Kidney (tissue), 14 donors: ENCODE data around the gene ITGB1BP1. TPM values are rescaled to one million over a fixed set of nuclear protein-coding genes. Genes with fewer than 3 reads are reported as not detected.

Source experiments
- DNase-seq, 5 donors: peaks; one replicate each; pipeline ENCODE4 v3.0.0-alpha.2; 2013 to 2020
- FAIRE-seq: peaks from 2 replicates; lab custom pipeline; 2012; peaks lifted over from hg19 to GRCh38; lab: Jason Lieb, UNC
- H3K27ac ChIP-seq, 2 donors: one replicate each; pipeline ENCODE4 v1.7.0; 2013; ENCODE audit warnings: low read depth in 2 of 2, low read length in 2 of 2, inconsistent platforms in 1 of 2
- H3K27me3 ChIP-seq: one replicate; pipeline ENCODE4 v1.7.1; 2013; ENCODE audit warnings: low read length, inconsistent platforms; ENCODE audit not compliant: control insufficient read depth, insufficient read depth
- H3K36me3 ChIP-seq, 3 donors: one replicate each; pipeline versions ENCODE4 v1.7.0 to v1.7.1; 2013; ENCODE audit warnings: low read length in 3 of 3, control low read depth in 1 of 3, inconsistent platforms in 1 of 3; ENCODE audit not compliant: insufficient read depth in 3 of 3, control insufficient read depth in 2 of 3
- H3K4me1 ChIP-seq, 3 donors: one replicate each; pipeline versions ENCODE4 v1.7.0 to v1.7.1; 2013; ENCODE audit warnings: low read length in 3 of 3, inconsistent platforms in 1 of 3, low read depth in 1 of 3; ENCODE audit not compliant: control insufficient read depth in 2 of 3, insufficient read depth in 2 of 3
- H3K4me3 ChIP-seq, 3 donors: one replicate each; pipeline versions ENCODE4 v1.7.0 to v1.8.1; 2013; ENCODE audit warnings: low read length in 3 of 3, control low read depth in 1 of 3, inconsistent platforms in 1 of 3
- H3K9ac ChIP-seq, 3 donors: one replicate each; pipeline versions ENCODE4 v1.7.0 to v1.7.1; 2013; ENCODE audit warnings: low read length in 3 of 3, control low read depth in 1 of 3, inconsistent platforms in 1 of 3
- H3K9me3 ChIP-seq, 3 donors: one replicate each; pipeline versions ENCODE4 v1.7.0 to v1.7.1; 2013; ENCODE audit warnings: low read length in 3 of 3, control low read depth in 1 of 3, inconsistent platforms in 1 of 3; ENCODE audit not compliant: control insufficient read depth in 2 of 3, insufficient read depth in 1 of 3
- CTCF ChIP-seq: IDR thresholded peaks from 3 replicates; pipeline ENCODE4 v1.5.1; 2012; ENCODE audit warnings: mild to moderate bottlenecking, moderate library complexity, borderline replicate concordance; ENCODE audit not compliant: insufficient read depth; ENCODE audit errors: extremely low read depth
- intact Hi-C: fragments of 100-400 bp; cut with DNase I; formaldehyde crosslinking; loops from one replicate; pipeline ENCODE4 v1.11.1; 2022
- polyA plus RNA-seq: library from polyadenylated mRNA; stranded (reverse); fragments of 350-450 nt; fragmentation: Illumina TruSeq; extraction: RNeasy Lipid Tissue Mini Kit (QIAGEN cat#74804); gene quantifications from one replicate; pipeline ENCODE4 v1.2.3, GENCODE V29; 2014; ENCODE audit warnings: low read depth, low replicate concordance; ENCODE audit not compliant: insufficient read depth
- total RNA-seq: library from RNA; stranded (reverse); fragmentation: NEBNext Ultra II Directional; extraction: Animal tissue kit (Norgen Biotek cat#: 25700); gene quantifications from one replicate; pipeline ENCODE4 v1.2.1, GENCODE V29; 2021
- donor health status: control.
- donor health status: control.
- donor health status: control.
- donor health status: control.
- donor health status: control.
- donor health status: DM: yes; HTN: yes; CAD: no.
- donor health status: Normal renal cell carcinoma (clear cell type).

The ITGB1BP1 gene
- total and polyA plus RNA-seq, 2 donors from 2014 or later: 67.1 to 164 TPM

- Histone ChIP-seq H3K27ac (no peak overlapping the region), H3K4me3 (no peak overlapping the region), H3K36me3 (peaks cover 0 to 16% (median 14%) of the 10 kb centered on the region in 3 donors), H3K4me1 (peaks cover 0 to 9% (median 3%) of the 10 kb centered on the region in 3 donors), H3K27me3 (no peaks in the 10 kb centered on the region), H3K9ac (no peak overlapping the region), H3K9me3 (no peaks in the 10 kb centered on the region)
- intact Hi-C loops: no loop called here
- FAIRE-seq (no peak), DNase-seq (no peak)
- no peak for TF ChIP-seq CTCF
Observed at GRCh38 chr2:9405636-9406035, 17.7 kb downstream of the ITGB1BP1 start.

GRCh38 chr2:9404451-9404850 lies 18.9 kb downstream of the ITGB1BP1 start:
- H3K4me3 ChIP-seq: no peak overlapping the region
- intact Hi-C loops: no loop called here
- no peak for TF ChIP-seq CTCF
- peak overlapping the region in 1 of 2 donors; percentile 19 for H3K27ac ChIP-seq
- H3K9ac ChIP-seq: no peak overlapping the region
- peaks cover 0 to 16% (median 14%) of the 10 kb centered on the region in 3 donors for H3K36me3 ChIP-seq
- H3K9me3 ChIP-seq: no peaks in the 10 kb centered on the region
- H3K4me1 ChIP-seq: peaks cover 0 to 9% (median 3%) of the 10 kb centered on the region in 3 donors
- no peak for FAIRE-seq
- H3K27me3 ChIP-seq: no peaks in the 10 kb centered on the region
- no peak for DNase-seq

- Histone ChIP-seq H3K9ac (no peak overlapping the region), H3K27me3 (no peaks in the 10 kb centered on the region), H3K27ac (peak overlapping the region in 1 of 2 donors; percentile 19), H3K4me1 (peaks cover 0 to 9% (median 6%) of the 10 kb centered on the region in 3 donors), H3K4me3 (no peak overlapping the region), H3K36me3 (peaks cover 0 to 18% (median 14%) of the 10 kb centered on the region in 3 donors), H3K9me3 (no peaks in the 10 kb centered on the region)
- intact Hi-C loops: no loop called here
- DNase-seq (no peak), FAIRE-seq (no peak)
- TF ChIP-seq CTCF: no peak
Observed at GRCh38 chr2:9403924-9404323, 19.4 kb downstream of the ITGB1BP1 start.
